Activated CD4-positive, CD25-positive, alpha-beta regulatory T cell treated with anti-CD3 and anti-CD28 coated beads, Interleukin-2, amount 50 U/mL, for 24 hours (primary cell): ENCODE measurements around the gene YLPM1.
"Not testable (repeated sequence)": the region's sequence is repeated elsewhere in the genome, so short reads cannot be mapped to it uniquely, and the experiment has no call there.

Experiments used
- ATAC-seq, 2 donors: fragments of 150-1000 bp; cut with Tn5 transposase; one replicate each; pipeline ENCODE4 v1.10.0; 2021; ENCODE audit warnings: mild to moderate bottlenecking in 1 of 2, moderate library complexity in 1 of 2

Gene YLPM1, protein sequence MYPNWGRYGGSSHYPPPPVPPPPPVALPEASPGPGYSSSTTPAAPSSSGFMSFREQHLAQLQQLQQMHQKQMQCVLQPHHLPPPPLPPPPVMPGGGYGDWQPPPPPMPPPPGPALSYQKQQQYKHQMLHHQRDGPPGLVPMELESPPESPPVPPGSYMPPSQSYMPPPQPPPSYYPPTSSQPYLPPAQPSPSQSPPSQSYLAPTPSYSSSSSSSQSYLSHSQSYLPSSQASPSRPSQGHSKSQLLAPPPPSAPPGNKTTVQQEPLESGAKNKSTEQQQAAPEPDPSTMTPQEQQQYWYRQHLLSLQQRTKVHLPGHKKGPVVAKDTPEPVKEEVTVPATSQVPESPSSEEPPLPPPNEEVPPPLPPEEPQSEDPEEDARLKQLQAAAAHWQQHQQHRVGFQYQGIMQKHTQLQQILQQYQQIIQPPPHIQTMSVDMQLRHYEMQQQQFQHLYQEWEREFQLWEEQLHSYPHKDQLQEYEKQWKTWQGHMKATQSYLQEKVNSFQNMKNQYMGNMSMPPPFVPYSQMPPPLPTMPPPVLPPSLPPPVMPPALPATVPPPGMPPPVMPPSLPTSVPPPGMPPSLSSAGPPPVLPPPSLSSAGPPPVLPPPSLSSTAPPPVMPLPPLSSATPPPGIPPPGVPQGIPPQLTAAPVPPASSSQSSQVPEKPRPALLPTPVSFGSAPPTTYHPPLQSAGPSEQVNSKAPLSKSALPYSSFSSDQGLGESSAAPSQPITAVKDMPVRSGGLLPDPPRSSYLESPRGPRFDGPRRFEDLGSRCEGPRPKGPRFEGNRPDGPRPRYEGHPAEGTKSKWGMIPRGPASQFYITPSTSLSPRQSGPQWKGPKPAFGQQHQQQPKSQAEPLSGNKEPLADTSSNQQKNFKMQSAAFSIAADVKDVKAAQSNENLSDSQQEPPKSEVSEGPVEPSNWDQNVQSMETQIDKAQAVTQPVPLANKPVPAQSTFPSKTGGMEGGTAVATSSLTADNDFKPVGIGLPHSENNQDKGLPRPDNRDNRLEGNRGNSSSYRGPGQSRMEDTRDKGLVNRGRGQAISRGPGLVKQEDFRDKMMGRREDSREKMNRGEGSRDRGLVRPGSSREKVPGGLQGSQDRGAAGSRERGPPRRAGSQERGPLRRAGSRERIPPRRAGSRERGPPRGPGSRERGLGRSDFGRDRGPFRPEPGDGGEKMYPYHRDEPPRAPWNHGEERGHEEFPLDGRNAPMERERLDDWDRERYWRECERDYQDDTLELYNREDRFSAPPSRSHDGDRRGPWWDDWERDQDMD (N-terminal part only)

DNA sequence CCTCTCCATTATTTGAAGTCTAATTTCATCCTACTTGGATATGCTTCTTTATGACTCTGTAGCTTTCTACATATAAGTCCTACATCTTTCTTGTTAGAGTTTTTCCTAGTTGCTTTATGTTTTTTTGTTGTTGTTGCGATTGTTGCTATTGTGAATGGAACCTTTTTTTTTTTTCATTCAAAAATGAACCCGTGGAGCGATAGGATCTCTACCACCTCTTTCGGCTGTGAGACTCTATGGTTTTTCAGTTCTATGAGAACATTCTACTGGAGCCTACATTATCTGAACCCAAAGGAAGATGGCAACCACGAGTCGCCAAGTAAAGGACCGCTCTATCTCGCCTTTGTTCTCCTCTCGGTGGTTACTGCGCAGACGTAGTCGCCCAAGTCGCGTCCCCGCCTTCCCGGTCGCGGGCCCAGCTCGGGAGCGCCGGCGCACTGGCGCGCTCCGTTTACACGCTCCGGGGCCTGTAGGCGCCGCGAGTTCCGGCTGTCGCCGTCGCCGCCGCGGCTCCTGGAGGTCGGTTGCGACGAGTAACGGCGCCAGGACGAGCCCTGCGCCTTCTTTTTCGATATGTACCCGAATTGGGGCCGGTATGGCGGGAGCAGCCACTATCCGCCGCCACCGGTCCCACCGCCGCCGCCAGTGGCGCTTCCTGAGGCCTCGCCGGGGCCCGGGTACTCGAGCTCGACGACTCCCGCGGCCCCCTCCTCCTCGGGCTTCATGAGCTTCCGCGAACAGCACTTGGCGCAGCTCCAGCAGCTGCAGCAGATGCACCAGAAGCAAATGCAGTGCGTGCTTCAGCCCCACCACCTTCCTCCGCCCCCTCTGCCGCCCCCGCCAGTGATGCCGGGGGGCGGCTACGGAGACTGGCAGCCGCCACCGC is at the start of gene YLPM1:
TSS of gene YLPM1 (plus strand) at position 400 of the 886 bp plus-strand sequence. CDS start at position 574, 174 bp downstream.
- peak; percentile 95 to 97 for ATAC-seq

DNA sequence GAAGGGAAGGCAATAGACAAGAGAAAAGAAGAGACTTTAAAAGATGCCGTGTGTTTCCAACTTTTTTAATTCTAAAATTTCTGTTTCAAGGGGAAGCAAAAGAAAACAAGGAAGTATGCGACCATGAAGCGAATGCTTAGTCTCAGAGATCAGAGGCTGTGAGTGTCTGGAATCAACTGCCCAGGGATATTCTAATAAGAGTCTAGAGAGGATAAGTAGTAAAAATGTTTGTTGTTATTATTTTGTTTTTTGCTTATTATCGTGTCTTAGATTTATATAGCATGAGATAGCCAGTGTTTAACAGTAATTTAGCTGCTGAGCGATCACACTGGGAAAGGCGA is 49.8 kb upstream of the YLPM1 start:
- ATAC-seq = no peak

DNA sequence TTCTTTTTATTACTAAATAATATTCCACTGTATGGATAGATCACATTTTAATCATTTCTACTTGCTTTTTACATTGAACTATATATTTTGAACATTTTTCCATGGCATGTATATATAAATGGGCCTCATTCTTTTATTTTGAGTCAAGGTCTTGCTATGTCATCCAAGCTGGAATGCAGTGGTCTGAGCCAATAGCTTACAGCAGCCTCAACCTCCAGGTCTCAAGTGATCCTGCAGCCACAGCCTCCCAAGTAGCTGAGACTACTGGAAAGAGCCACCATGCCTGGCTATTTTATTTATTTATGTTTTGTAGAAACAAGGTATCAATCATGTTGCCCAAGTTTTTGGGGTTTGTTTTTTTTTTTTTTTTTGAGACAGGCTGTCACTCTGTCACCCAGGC is 42.6 kb upstream of the YLPM1 start:
- ATAC-seq = no peak

DNA sequence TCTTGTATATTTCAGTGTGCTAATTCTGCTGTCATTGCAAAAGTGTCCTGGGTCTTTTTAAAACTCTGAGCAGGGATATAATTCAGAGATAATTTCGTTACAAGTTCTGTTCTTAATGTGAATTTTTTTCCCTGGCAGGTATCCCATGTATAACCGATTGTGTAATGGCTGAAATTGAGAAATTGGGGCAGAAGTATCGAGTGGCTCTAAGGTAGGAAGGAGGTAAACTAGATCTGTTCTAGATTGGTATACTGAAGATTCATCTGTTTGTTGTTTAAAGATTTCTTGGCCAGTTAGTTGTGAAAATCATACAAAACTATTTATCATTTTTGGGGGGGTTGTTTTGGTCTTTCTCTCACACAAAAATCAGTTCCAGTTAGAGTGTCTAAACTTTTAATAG is 40.0 kb upstream of the YLPM1 start:
- ATAC-seq = no peak

DNA sequence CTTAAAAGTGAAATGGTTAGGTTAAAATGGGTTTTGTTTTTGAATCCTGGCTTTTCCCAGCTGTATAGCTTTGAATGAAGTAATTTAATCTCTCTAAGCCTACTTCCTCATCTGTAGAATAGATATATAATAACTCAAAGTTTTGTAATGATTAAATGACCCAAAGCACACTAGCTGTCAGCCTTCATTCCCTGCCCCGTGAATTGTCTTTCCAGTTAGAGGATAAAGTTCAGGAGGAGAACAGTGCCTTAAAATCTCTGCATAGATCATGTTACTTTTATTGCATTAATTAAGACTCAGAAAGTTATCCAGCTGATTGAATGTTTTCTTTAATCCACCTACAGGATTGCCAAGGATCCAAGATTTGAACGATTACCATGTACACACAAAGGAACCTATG is 30.7 kb upstream of the YLPM1 start:
- no peak for ATAC-seq

DNA sequence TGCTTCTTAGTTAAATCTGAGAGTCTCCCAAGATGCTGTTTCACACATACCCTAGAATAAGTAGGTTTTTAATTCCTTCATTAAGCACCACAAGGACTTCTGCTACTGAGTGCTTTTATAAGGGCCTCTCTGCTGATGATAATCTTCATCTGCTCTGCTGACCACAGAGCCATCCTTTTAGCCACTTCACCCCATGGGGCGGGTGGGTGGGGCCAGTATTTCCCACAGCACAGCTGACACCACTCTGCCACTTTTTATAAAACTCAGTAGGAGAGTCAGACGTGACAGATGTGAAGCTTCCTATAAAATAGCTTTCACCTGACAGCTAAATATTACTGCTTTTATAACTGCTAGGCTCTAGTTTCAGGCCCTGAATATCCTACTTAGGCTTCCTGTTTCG is 29.9 kb upstream of the YLPM1 start:
- ATAC-seq = no peak

DNA sequence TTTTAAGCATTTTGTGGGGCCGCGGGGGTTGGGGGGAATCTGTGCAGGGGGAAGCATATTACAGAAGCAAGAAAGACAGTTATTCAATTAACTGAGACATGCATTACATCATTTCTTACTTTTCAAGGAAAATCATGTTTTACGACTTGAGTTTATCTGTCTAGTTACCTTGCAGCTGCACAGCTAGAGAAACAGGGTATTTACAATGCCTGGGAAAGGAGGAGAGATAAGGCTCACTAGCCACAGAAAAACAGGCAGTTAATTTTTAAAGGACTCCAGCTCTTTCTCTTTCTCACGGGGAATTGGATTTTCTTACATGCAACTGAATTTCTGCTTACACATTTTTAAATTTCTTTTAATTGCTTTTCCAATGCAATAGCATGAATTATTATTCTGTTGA is 28.0 kb upstream of the YLPM1 start:
- ATAC-seq = no peak

DNA sequence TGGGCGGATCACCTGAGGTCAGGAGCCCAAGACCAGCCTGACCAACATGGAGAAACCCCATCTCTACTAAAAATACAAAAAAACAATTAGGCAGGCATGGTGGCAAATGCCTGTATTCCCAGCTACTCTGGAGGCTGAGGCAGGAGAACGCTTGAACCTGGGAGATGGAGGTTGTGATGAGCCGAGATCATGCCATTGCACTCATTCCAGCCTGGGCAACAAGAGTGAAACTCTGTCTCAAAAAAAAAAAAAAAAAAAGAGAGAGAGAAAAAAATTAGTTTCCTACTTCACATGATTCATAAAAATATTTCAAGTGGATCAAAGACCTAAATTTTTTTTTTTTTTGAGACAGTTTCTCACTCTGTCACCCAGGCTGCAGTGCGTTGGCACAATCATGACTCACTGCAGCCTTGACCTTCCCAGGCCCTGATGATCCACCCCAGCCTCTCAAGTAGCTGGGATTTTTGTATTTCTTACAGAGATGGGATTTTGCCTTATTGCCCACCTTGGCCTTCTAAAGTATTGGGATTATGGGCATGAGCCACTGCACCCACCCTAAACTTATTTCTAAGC is 25.3 kb upstream of the YLPM1 start:
- ATAC-seq = no peak

DNA sequence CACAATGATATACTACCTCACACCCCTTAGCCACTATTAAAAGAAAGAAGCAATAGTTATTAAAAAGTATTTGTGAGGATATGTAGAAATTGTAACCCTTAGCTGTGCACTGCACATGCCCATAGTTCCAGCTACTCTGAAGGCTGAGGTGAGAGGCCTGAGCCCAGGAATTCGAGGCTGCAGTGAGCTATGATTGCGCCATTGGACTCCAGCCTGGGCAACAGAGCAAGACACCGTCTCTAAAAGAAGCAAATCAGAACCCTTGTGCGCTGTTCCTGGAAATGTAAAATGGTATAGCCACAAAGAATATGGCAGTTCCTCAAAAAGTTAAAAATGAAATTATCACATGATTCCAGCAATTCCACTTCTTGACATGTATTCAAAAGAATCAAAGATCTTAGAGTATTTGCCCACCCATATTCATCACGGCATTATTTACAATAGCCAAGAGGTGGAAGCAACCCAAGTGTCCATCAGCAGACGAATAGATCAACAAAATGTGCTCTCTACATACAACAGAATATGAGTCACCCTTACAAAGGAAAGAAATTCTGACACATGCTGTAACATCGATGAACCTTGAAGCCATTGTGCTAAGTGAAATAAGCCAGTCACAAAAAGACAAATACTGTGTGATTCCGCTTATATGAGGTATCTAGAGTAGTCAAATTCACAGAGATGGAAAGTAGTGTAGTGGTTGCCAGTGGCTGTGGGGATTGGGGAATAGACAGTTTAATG is 23.7 kb upstream of the YLPM1 start:
- ATAC-seq = no peak

DNA sequence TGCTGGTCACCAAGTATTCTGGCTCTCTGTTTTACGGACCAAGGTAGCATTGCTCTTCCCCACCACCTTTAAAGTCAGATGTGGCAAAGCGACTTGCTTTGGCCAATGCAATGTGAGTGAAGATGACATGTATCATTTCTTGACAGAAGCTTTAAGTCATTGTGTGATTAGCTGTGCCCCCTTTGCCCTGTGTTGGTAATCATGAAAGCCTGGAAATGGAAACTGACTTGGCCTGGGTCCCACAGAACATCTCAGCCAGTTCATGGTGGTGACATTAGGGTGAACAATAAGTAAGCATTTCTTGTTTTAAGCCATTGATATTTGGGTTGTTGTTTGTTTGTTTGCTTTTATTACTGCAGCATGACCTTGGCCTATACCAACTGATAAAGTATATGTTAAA is 15.9 kb upstream of the YLPM1 start:
- no peak for ATAC-seq

DNA sequence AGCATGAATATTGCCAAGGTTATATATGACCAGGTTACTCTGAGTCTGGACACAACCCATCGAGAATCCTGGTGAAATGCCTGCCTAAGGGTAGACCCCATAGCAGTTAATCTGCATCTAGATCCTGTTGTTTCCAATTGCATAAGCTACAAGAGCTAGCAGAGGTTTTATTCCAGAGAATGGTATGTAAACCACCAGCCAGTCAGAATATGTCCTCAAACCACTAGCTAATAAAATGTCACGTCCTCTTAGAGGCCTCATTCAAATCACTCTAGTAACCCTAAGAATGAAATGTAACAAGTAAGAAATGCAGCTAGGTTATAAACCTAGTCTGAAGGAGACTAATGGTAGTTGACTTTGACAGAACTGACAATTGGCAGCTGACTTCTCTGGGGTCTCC is 9.0 kb upstream of the YLPM1 start:
- ATAC-seq = no peak

DNA sequence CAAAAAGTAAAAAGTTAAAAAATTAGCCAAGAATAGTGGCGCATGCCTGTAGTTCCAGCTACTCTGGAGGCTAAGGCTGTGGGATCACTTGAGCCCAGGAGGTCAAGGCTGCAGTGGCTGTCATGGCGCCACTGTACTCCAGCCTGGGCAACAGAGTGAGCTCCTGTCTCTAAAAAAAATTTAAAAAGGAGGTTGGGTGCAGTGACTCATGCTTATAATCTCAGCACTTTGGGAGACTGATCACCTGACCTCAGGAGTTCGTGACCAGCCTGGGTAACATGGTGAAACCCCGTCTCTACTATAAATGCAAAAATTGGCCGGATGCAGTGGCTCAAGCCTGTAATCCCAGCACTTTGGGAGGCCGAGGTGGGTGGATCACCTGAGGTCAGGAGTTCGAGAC is 8.2 kb upstream of the YLPM1 start:
- no peak for ATAC-seq

DNA sequence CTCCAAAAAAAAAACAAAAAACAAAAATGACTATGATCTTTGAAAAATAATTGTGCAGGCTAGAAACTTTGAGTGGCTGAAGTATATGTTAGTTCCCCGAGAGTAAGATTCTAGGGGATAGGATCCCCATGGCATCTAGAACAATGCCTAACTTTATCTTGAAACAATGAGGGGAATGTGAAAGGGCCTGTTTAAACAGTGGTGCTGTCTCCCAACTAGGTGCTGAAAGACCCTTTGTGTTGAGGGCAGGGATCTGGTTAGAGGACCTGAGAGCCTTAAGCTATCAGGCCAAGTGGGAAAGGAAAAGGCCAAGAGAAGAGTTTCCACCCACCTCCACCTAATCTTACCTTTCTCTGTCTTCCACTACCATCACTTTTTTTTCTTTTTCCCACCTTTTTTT is 6.8 kb upstream of the YLPM1 start:
- ATAC-seq = no peak

DNA sequence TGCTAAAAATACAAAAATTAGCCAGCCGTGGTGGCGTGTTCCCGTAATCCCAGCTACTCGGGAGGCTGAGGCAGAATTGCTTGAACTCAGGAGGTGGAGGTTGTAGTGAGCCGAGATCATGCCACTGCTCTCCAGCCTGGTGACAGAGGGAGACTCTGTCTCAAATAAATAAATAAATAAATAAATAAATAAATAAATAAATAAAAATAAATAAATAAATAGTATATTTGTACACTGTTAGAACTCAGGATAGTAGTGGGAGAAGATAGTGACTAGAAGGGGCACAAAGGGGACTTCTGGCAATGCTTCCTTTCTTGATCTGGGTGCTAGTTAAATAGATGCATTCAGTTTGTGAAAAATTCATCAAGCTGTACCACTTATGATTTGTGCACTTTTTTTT is 4.6 kb upstream of the YLPM1 start:
- not testable (repeated sequence) for ATAC-seq

DNA sequence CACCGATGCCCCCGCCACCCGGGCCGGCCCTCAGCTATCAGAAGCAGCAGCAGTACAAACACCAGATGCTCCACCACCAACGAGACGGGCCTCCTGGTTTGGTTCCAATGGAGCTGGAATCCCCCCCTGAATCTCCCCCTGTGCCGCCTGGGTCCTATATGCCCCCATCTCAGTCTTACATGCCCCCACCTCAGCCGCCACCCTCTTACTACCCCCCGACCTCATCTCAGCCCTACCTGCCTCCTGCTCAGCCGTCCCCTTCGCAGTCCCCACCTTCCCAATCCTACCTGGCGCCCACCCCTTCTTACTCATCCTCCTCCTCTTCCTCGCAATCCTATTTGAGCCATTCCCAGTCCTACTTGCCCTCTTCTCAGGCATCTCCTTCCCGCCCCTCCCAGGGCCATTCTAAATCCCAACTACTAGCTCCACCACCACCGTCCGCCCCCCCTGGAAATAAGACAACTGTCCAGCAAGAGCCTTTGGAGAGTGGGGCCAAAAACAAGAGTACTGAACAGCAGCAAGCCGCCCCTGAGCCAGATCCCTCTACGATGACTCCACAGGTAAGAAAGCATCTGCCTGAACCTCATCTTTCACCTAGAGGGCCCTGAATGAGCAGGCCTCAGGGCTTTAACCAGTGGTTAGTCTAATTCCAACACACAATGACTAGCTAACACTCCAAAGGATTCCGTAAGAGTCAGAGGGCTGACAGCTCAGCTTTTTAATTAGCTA is 851 bp downstream of the YLPM1 start:
- ATAC-seq = peak in 1 of 2 donors; percentile 11

DNA sequence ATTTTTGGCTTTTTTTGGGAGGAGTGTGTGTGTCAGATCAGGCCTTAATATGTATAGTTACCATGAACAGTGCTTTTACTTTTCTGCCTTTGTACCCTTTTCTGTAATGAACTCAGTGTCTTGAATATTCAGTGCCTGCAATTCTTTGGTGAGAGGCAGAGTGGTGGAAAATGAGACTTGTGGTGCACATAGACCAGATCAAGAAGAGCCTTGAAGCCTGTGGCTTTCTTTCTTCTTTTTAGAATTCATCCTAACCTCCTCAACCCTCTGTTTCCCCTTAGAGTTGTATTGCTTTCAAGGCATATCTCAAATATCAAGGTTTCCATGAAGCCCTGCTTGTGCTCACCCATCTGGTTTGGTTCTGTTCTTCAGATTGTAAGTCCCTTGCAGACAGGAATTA is 2.6 kb downstream of the YLPM1 start:
- ATAC-seq = no peak

DNA sequence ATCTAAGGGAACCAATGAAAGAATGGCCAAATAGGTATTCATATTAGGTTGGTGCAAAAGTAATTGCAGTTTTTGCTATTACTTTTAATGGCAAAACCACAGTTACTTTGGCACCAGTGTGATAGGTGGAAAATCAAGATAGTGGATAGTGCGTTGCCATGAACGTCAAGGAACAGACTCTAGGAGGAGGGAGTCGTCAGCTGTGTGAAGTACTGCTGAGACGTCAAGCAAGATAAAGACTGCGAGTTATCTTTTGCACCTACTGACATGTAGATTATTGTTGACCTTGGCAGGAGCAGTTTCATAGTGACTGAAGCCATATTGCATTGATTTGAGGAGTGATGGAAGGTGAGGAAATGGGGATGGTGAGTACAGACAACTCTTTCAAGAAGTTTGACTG is 8.3 kb downstream of the YLPM1 start:
- no peak for ATAC-seq

DNA sequence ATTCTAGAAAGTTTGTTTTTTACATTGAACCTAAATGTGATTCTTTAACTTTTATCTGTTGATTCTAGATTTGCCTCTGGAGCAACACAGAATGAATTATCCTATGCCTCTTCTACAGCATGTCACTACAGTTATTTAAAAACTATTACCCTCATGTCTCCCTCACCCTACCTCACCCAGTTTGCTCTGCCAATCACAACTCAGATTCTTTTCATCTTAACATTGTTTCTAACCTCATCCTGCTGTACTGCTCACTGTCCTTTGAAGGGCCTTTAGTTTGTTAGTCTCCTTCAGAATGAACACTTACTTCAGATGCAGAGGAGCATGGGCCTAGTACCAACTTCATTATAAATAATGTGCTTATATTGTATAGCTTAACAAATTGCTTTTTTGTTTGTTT is 21.5 kb downstream of the YLPM1 start:
- ATAC-seq = no peak

DNA sequence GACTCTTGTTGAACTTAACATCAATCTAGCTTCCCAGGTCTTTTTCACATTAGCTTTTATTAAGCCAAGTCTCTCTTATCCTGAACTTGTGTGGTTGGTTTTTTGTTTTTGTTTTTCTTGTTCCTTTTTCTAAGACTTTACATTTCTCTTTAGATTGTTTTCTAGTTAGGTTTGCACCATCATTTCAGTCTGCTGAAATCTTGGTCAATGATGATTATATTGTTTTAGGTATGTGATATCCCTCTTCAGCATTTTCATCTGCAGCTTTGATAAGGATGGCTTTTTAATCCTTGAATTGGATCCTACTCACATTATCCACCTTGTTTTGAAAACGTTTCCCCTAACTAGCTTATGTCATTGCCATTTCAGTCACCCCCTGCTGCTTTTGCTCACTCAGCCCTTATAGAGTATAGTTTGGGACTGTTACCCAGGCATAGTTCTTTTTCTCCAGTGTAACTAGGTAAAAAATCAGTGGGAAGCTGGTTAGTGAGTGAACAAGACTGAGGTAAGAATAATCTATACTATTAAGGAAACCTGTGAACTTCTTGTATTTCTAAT is 22.0 kb downstream of the YLPM1 start:
- ATAC-seq = no peak

DNA sequence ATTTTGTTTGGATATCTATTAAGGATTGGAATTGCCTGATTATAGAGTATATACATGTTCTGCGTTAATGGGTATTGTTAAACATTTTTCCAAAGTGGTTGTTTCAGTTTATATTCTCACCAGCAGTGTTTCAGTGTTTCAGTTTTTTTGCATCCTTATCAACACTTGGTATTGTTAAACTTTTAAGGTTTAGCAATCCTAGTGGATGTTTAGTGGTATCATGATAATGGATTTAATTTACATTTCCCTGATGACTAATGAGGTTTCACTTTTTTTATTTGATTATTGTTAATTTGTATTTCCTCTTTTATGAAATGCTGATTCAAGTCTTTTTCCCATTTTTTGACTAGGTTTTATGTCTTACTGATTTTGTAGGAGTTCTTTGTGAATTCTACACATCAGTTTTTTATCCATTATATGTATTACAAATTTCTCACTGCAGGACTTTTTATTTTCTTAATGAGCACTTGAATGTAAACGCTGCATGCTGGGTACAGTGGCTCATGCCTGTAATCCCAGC is 23.7 kb downstream of the YLPM1 start:
- no peak for ATAC-seq
